HG02943 (cell line): ENCODE data around the gene OVAAL.

Experiments used
- ATAC-seq: cut with Tn5 transposase; IDR thresholded peaks from one replicate; pipeline ENCODE4 v1.9.1; 2021; ENCODE audit warnings: mild to moderate bottlenecking, low read depth, moderate library complexity; ENCODE audit not compliant: unreplicated experiment

Gene OVAAL

GRCh38 chr1:180567654-180568053, 8.9 kb downstream of the OVAAL start:
- no peak for ATAC-seq

- no peak for ATAC-seq
Observed at GRCh38 chr1:180568184-180568583, 9.4 kb downstream of the OVAAL start.

GRCh38 chr1:180571060-180571831, 12.5 kb downstream of the OVAAL start:
- ATAC-seq, result no peak

- no peak for ATAC-seq
Observed at GRCh38 chr1:180571832-180572636, 13.3 kb downstream of the OVAAL start.

- ATAC-seq, result no peak
Observed at GRCh38 chr1:180572760-180573159, 14.0 kb downstream of the OVAAL start.

- ATAC-seq, result no peak
Observed at GRCh38 chr1:180574031-180574713, 15.4 kb downstream of the OVAAL start.

- no peak for ATAC-seq
Observed at GRCh38 chr1:180577361-180577760, 18.6 kb downstream of the OVAAL start.

- ATAC-seq, result no peak
Observed at GRCh38 chr1:180579961-180580611, 21.3 kb downstream of the OVAAL start.

GRCh38 chr1:180581635-180582039, 22.9 kb downstream of the OVAAL start:
- no peak for ATAC-seq

GRCh38 chr1:180584869-180585268, 26.1 kb downstream of the OVAAL start:
- ATAC-seq, result no peak

GRCh38 chr1:180585994-180586359, 27.2 kb downstream of the OVAAL start:
- ATAC-seq, result no peak

- no peak for ATAC-seq
Observed at GRCh38 chr1:180586671-180587155, 27.9 kb downstream of the OVAAL start.

- no peak for ATAC-seq
Observed at GRCh38 chr1:180588121-180588520, 29.4 kb downstream of the OVAAL start.

- ATAC-seq, result no peak
Observed at GRCh38 chr1:180590889-180591288, 32.1 kb downstream of the OVAAL start.

- no peak for ATAC-seq
Observed at GRCh38 chr1:180593382-180593781, 34.6 kb downstream of the OVAAL start.

GRCh38 chr1:180594723-180595122, 36.0 kb downstream of the OVAAL start:
- ATAC-seq, result no peak

GRCh38 chr1:180595966-180596365, 37.2 kb downstream of the OVAAL start:
- no peak for ATAC-seq

GRCh38 chr1:180597520-180597919, 38.8 kb downstream of the OVAAL start:
- ATAC-seq, result no peak

GRCh38 chr1:180598333-180598974, 39.7 kb downstream of the OVAAL start:
- ATAC-seq, result no peak

- no peak for ATAC-seq
Observed at GRCh38 chr1:180600343-180600742, 41.6 kb downstream of the OVAAL start.
